HepG2 (cell line): ENCODE measurements around the gene CRIM1. TPM values are rescaled to one million over a fixed set of nuclear protein-coding genes. Genes with fewer than 3 reads are reported as not detected.
A peak's percentile ranks its signal among the peaks of the same experiment; 100 is the strongest.

Source experiments
- ATAC-seq: fragments of 200-7000 bp; cut with Tn5 transposase; 3 replicates; pipeline ENCODE4 v1.9.1; 2020; ENCODE audit warnings: mild to moderate bottlenecking, moderate library complexity
- BruUV-seq: library from RNA; stranded (reverse); fragments of 400-500 nt; replicated peaks from 2 replicates; lab custom pipeline; 2021; lab: Mats Ljungman, UMichigan
- CTCF ChIA-PET: fragments of 300-600 bp; formaldehyde crosslinking; extraction: SDS; loops from one replicate; lab custom pipeline; 2021; ENCODE audit warnings: low total read pairs, inconsistent platforms, low intra/inter-chr PET ratio; lab: Yijun Ruan, JAX
- POLR2A ChIA-PET: fragments of 350-600 bp; sonication (Branson Sonifier 250); formaldehyde crosslinking; loops from one replicate; lab custom pipeline; 2020; ENCODE audit warnings: antibody characterized with exemption, inconsistent platforms; lab: Yijun Ruan, JAX
- DNase-seq: peaks from one replicate; pipeline ENCODE4 v3.0.0-alpha.2; 2015; ENCODE audit warnings: low spot score
- FAIRE-seq: peaks from 3 replicates; lab custom pipeline; 2011; peaks lifted over from hg19 to GRCh38; lab: Jason Lieb, UNC
- H2AFZ ChIP-seq: one replicate; pipeline ENCODE4 v1.6.1; 2011; ENCODE audit warnings: low read length, inconsistent platforms
- H3K27ac ChIP-seq: fragments of 300-600 bp; 3 replicates; pipeline ENCODE4 v1.8.0; 2011; ENCODE audit warnings: mixed run types, mild to moderate bottlenecking, mixed read lengths, low read length, inconsistent platforms; ENCODE audit not compliant: insufficient read depth; ENCODE audit errors: extremely low read length
- H3K27me3 ChIP-seq, 2 experiments: fragments of 200-600 bp in 1 of 2; 2 replicates in 1 of 2; 3 replicates in 1 of 2; pipeline versions ENCODE4 v1.6.0 to v1.8.0; 2011; ENCODE audit warnings: low read length in 2 of 2, mild to moderate bottlenecking in 2 of 2, moderate library complexity in 2 of 2, inconsistent platforms in 1 of 2; ENCODE audit not compliant: insufficient read depth in 2 of 2, control insufficient read depth in 1 of 2
- H3K36me3 ChIP-seq, 2 experiments: fragments of 200-600 bp in 1 of 2; replicated peaks in 1 of 2; 2 replicates in 1 of 2; 3 replicates in 1 of 2; pipeline versions ENCODE4 v1.5.1 to v1.8.0; 2011; ENCODE audit warnings: low read length in 2 of 2, inconsistent platforms in 1 of 2; ENCODE audit not compliant: insufficient read depth in 2 of 2, control insufficient read depth in 1 of 2
- H3K4me1 ChIP-seq: 2 replicates; pipeline ENCODE4 v1.5.1; 2012; ENCODE audit warnings: low read length, inconsistent platforms; ENCODE audit not compliant: insufficient read depth
- H3K4me2 ChIP-seq: 2 replicates; pipeline ENCODE4 v1.6.0; 2011; ENCODE audit warnings: low read depth, low read length, inconsistent platforms
- H3K4me3 ChIP-seq, 3 experiments: fragments of 200-600 bp in 1 of 3; sonication (generic), shearing (Covaris generic) in 1 of 3; replicated peaks in 1 of 3; 2 replicates each; pipeline ENCODE4 v1.5.1; 2011 to 2016; ENCODE audit warnings: low read length in 3 of 3, inconsistent platforms in 2 of 3, low read depth in 2 of 3, mild to moderate bottlenecking in 2 of 3, control low read depth in 1 of 3, mixed read lengths in 1 of 3; ENCODE audit not compliant: insufficient read depth in 1 of 3
- H3K79me2 ChIP-seq: one replicate; pipeline ENCODE4 v1.6.1; 2011; ENCODE audit warnings: low read length, inconsistent platforms; ENCODE audit not compliant: insufficient read depth
- H3K9ac ChIP-seq: 2 replicates; pipeline ENCODE4 v1.6.0; 2011; ENCODE audit warnings: mild to moderate bottlenecking, low read depth, low read length, inconsistent platforms; ENCODE audit not compliant: insufficient read depth
- H3K9me3 ChIP-seq: 2 replicates; pipeline ENCODE4 v1.5.1; 2012; ENCODE audit warnings: mild to moderate bottlenecking, low read length
- H4K20me1 ChIP-seq: 2 replicates; pipeline ENCODE4 v1.6.0; 2011; ENCODE audit warnings: inconsistent platforms, mild to moderate bottlenecking, low read length, moderate library complexity; ENCODE audit not compliant: insufficient read depth
- ELF3 ChIP-seq: IDR thresholded peaks from 2 replicates; pipeline ENCODE4 v1.6.1; 2016; ENCODE audit warnings: missing genetic modification reagents, missing compliant biosample characterization
- GATA4 ChIP-seq: sonication (generic); IDR thresholded peaks from 2 replicates; pipeline ENCODE4 v1.6.1; 2016; ENCODE audit warnings: antibody characterized with exemption, low read depth, borderline replicate concordance
- GATAD1 ChIP-seq: IDR thresholded peaks from 2 replicates; pipeline ENCODE4 v1.6.1; 2016; ENCODE audit warnings: missing genetic modification reagents, missing compliant biosample characterization
- HOXA9 ChIP-seq: sonication (generic); formaldehyde crosslinking; IDR thresholded peaks from 2 replicates; pipeline ENCODE4 v1.8.1; 2022; ENCODE audit warnings: missing genetic modification reagents, mild to moderate bottlenecking, moderate library complexity, borderline replicate concordance
- KLF16 ChIP-seq, 2 experiments: sonication (generic) in 1 of 2; formaldehyde crosslinking in 1 of 2; IDR thresholded peaks; 2 replicates each; pipeline versions ENCODE4 v1.6.1 to v1.8.0; 2016 to 2023; ENCODE audit warnings: missing genetic modification reagents in 2 of 2, missing compliant biosample characterization in 1 of 2
- MZF1 ChIP-seq: sonication (generic); formaldehyde crosslinking; IDR thresholded peaks from 2 replicates; pipeline ENCODE4 v1.8.1; 2023; ENCODE audit warnings: mild to moderate bottlenecking, missing genetic modification reagents, borderline replicate concordance
- PHF20 ChIP-seq: sonication (generic); formaldehyde crosslinking; IDR thresholded peaks from 2 replicates; pipeline ENCODE4 v1.5.0; 2020; ENCODE audit warnings: mild to moderate bottlenecking, missing genetic modification reagents
- REL ChIP-seq: sonication (generic); formaldehyde crosslinking; conservative IDR thresholded peaks from 2 replicates; pipeline ENCODE4 v1.8.0; 2022; ENCODE audit warnings: mild to moderate bottlenecking, missing genetic modification reagents, moderate library complexity
- RORA ChIP-seq: sonication (generic); formaldehyde crosslinking; IDR thresholded peaks from 2 replicates; pipeline ENCODE4 v1.5.0; 2020; ENCODE audit warnings: mild to moderate bottlenecking, missing genetic modification reagents, moderate library complexity
- SP2 ChIP-seq: sonication (generic); formaldehyde crosslinking; IDR thresholded peaks from 2 replicates; pipeline ENCODE4 v1.5.1; 2020; ENCODE audit warnings: mild to moderate bottlenecking, missing genetic modification reagents
- TP53 ChIP-seq: sonication (generic); formaldehyde crosslinking; conservative IDR thresholded peaks from 2 replicates; pipeline ENCODE4 v1.4.0; 2020; ENCODE audit warnings: missing genetic modification reagents
- ZFP90 ChIP-seq: sonication (generic); formaldehyde crosslinking; IDR thresholded peaks from 2 replicates; pipeline ENCODE4 v1.8.0; 2022; ENCODE audit warnings: missing genetic modification reagents, mild to moderate bottlenecking, inconsistent platforms, borderline replicate concordance
- ZNF367 ChIP-seq: sonication (generic); formaldehyde crosslinking; IDR thresholded peaks from 2 replicates; pipeline ENCODE4 v1.4.0; 2020; ENCODE audit warnings: missing genetic modification reagents, borderline replicate concordance
- ZNF607 ChIP-seq: sonication (generic); formaldehyde crosslinking; IDR thresholded peaks from 2 replicates; pipeline ENCODE4 v1.5.1; 2020; ENCODE audit warnings: missing genetic modification reagents, mild to moderate bottlenecking, borderline replicate concordance
- ZNF670 ChIP-seq: sonication (generic); formaldehyde crosslinking; IDR thresholded peaks from 2 replicates; pipeline ENCODE4 v1.8.0; 2022; ENCODE audit warnings: mild to moderate bottlenecking, missing genetic modification reagents, borderline replicate concordance
- ZNF737 ChIP-seq: sonication (generic); formaldehyde crosslinking; IDR thresholded peaks from 2 replicates; pipeline ENCODE4 v1.5.0; 2020; ENCODE audit warnings: missing genetic modification reagents, mild to moderate bottlenecking, borderline replicate concordance
- ZNF781 ChIP-seq: sonication (generic); formaldehyde crosslinking; IDR thresholded peaks from 2 replicates; pipeline ENCODE4 v1.5.1; 2020; ENCODE audit warnings: borderline replicate concordance, mild to moderate bottlenecking, missing genetic modification reagents; ENCODE audit errors: not compliant biosample characterization
- WGBS: methylation state at CpG from one replicate; pipeline ENCODE4 v1.1.6; 2017; ENCODE audit warnings: low lambda C conversion rate; 5-methylcytosine and 5-hydroxymethylcytosine counted together
- in situ Hi-C: cut with HindIII; loops from 2 replicates; pipeline ENCODE4 v1.10.0; 2017; ENCODE audit warnings: low pct_unique_long_range_greater_than_20kb; ENCODE audit not compliant: extremely low pct_ligation_motif_present
- intact Hi-C: fragments of 100-400 bp; cut with micrococcal nuclease; formaldehyde crosslinking; loops from one replicate; pipeline ENCODE4 v1.10.0; 2022; ENCODE audit not compliant: unreplicated experiment
- polyA plus RNA-seq, 8 experiments: library from polyadenylated mRNA; depleted of rRNA in 3 of 8; stranded (reverse) in 7 of 8; unstranded in 1 of 8; fragments of >200 nt; fragmentation: Illumina TruSeq in 4 of 8; extraction: Trizol in 4 of 8; gene quantifications; 2 replicates each; pipeline versions ENCODE4 v1.2.1 to v1.2.3, GENCODE V29; 2011 to 2016; ENCODE audit warnings: low read depth in 4 of 8, missing spikeins in 1 of 8, mixed read lengths in 1 of 8; ENCODE audit not compliant: insufficient read depth in 1 of 8
- total RNA-seq, 5 experiments: library from RNA; depleted of rRNA; stranded (reverse); fragments of >200 nt; fragmentation: Illumina TruSeq; extraction: Trizol; gene quantifications; 2 replicates each; pipeline ENCODE4 v1.2.3, GENCODE V29; 2016; ENCODE audit warnings: low read depth in 1 of 5
- TF ChIP-seq, protein P1 (sequence below): sonication (generic); formaldehyde crosslinking; IDR thresholded peaks from 2 replicates; pipeline ENCODE4 v1.4.0; 2020; ENCODE audit warnings: missing genetic modification reagents
- TF ChIP-seq, protein P2 (sequence below): sonication (generic); formaldehyde crosslinking; IDR thresholded peaks from 2 replicates; pipeline ENCODE4 v1.4.0; 2020; ENCODE audit warnings: mild to moderate bottlenecking, missing genetic modification reagents
- TF ChIP-seq, protein P3 (sequence below): sonication (generic); formaldehyde crosslinking; IDR thresholded peaks from 2 replicates; pipeline ENCODE4 v1.8.0; 2022; ENCODE audit warnings: mild to moderate bottlenecking, missing genetic modification reagents, moderate library complexity

The CRIM1 gene
- total and polyA plus RNA-seq, 2 of the 13 experiments (the other 11 are each of a cell fraction or from before 2014, with no cell fraction given) = 39.1 to 69.9 TPM

DNA sequence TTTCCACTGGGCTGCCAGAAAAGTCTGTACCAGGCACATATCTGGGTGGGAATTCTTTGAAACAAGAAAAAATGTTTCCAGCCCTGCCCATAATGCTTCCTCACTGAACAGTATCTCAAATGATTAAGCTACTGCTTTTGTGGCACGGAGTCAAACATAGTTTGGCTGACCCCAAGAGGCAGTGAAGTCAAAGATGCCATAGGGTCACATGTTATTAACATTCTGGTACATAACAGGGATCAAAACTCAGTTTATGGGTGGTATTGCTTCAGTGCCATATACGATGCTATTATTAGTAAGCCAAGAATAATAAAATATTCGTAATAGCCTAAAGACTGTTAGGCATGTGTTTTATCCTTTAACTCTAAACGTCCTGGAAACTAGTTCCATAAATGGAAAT, 129.9 kb downstream of the CRIM1 start:
- BruUV-seq = no TSS peak
- no peak for DNase-seq
- FAIRE-seq = no peak
- no peaks in the 10 kb centered on the region for H3K79me2 ChIP-seq
- intact Hi-C loops (no loop called here), in situ Hi-C loops (no loop called here)
- H3K9ac ChIP-seq = no peak overlapping the region
- POLR2A ChIA-PET = no interaction called here
- CTCF ChIA-PET = no interaction called here
- H4K20me1 ChIP-seq = no peaks in the 10 kb centered on the region
- H2AFZ ChIP-seq = no peak overlapping the region
- peak overlapping the region; percentile 71 for H3K27ac ChIP-seq
- H3K27me3 ChIP-seq = no peaks in the 10 kb centered on the region
- ATAC-seq = no peak
- peaks cover 72% of the 10 kb centered on the region for H3K4me1 ChIP-seq
- 94% methylated on average over 4 of the region's 4 CpGs for WGBS
- H3K4me3 ChIP-seq = no peak overlapping the region
- no peaks in the 10 kb centered on the region for H3K9me3 ChIP-seq
- H3K36me3 ChIP-seq = peaks cover 26 to 66% of the 10 kb centered on the region in 2 experiments
- no peak for TF ChIP-seq PHF20 (CRISPR knock-in tag)
- TF ChIP-seq TP53 (CRISPR knock-in tag) = no peak
- TF ChIP-seq REL = no peak
- no peak for TF ChIP-seq ELF3 (CRISPR knock-in tag)
- TF ChIP-seq HOXA9 (CRISPR knock-in tag) = no peak
- TF ChIP-seq ZNF367 = no peak
- no peak for TF ChIP-seq ZFP90 (CRISPR knock-in tag)
- no peak for TF ChIP-seq ZNF781
- no peak for TF ChIP-seq ZNF737 (CRISPR knock-in tag)
- TF ChIP-seq GATAD1 = no peak
- TF ChIP-seq, protein P1, sequence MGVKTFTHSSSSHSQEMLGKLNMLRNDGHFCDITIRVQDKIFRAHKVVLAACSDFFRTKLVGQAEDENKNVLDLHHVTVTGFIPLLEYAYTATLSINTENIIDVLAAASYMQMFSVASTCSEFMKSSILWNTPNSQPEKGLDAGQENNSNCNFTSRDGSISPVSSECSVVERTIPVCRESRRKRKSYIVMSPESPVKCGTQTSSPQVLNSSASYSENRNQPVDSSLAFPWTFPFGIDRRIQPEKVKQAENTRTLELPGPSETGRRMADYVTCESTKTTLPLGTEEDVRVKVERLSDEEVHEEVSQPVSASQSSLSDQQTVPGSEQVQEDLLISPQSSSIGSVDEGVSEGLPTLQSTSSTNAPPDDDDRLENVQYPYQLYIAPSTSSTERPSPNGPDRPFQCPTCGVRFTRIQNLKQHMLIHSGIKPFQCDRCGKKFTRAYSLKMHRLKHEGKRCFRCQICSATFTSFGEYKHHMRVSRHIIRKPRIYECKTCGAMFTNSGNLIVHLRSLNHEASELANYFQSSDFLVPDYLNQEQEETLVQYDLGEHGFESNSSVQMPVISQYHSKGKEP (CRISPR knock-in tag) = no peak
- TF ChIP-seq, protein P2, sequence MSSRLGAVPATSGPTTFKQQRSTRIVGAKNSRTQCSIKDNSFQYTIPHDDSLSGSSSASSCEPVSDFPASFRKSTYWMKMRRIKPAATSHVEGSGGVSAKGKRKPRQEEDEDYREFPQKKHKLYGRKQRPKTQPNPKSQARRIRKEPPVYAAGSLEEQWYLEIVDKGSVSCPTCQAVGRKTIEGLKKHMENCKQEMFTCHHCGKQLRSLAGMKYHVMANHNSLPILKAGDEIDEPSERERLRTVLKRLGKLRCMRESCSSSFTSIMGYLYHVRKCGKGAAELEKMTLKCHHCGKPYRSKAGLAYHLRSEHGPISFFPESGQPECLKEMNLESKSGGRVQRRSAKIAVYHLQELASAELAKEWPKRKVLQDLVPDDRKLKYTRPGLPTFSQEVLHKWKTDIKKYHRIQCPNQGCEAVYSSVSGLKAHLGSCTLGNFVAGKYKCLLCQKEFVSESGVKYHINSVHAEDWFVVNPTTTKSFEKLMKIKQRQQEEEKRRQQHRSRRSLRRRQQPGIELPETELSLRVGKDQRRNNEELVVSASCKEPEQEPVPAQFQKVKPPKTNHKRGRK (CRISPR knock-in tag) = no peak
- TF ChIP-seq, protein P3, sequence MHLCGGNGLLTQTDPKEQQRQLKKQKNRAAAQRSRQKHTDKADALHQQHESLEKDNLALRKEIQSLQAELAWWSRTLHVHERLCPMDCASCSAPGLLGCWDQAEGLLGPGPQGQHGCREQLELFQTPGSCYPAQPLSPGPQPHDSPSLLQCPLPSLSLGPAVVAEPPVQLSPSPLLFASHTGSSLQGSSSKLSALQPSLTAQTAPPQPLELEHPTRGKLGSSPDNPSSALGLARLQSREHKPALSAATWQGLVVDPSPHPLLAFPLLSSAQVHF (CRISPR knock-in tag) = no peak
- TF ChIP-seq MZF1 (CRISPR knock-in tag) = no peak
- no peak for TF ChIP-seq KLF16 (CRISPR knock-in tag; IDR thresholded peaks at IDR 0.05)
- TF ChIP-seq SP2 (CRISPR knock-in tag) = no peak
- no peak for TF ChIP-seq ZNF670
- TF ChIP-seq RORA (CRISPR knock-in tag) = no peak
- TF ChIP-seq ZNF607 (CRISPR knock-in tag) = no peak
- TF ChIP-seq GATA4 = no peak
- TF ChIP-seq, all 625 proteins: peak for 0
- no peak overlapping the region for H3K4me2 ChIP-seq
